ENCODE measurements around the gene EFCAB9. TPM values are rescaled to one million over a fixed set of nuclear protein-coding genes. Genes with fewer than 3 reads are reported as not detected.
A peak's percentile ranks its signal among the peaks of the same experiment; 100 is the strongest.

EFCAB9 gene
- total RNA-seq, 1 donor = not detected

GRCh38 chr5:172171118-172171517 lies 22.9 kb upstream of the EFCAB9 start:
- TF ChIP-seq CTCF (IDR thresholded peaks at IDR 0.05; ENCODE audit: insufficient read depth, low read depth, low read length) = no peak
- no peak for DNase-seq (ENCODE audit: low read depth)

GRCh38 chr5:172172912-172173563 lies 20.9 kb upstream of the EFCAB9 start:
- DNase-seq (ENCODE audit: low read depth) = no peak
- no peak for TF ChIP-seq CTCF (IDR thresholded peaks at IDR 0.05; ENCODE audit: insufficient read depth, low read depth, low read length)
- no peak overlapping the region for H3K4me3 ChIP-seq (ENCODE audit: low read depth, low read length)

More at GRCh38 chr5:172171118-172171517, 22.9 kb upstream of the EFCAB9 start:
- no peak overlapping the region for H3K4me3 ChIP-seq (ENCODE audit: low read depth, low read length)

- H3K4me3 ChIP-seq (ENCODE audit: low read depth, low read length) = no peak overlapping the region
- peak; percentile 65 for DNase-seq (ENCODE audit: low read depth)
- TF ChIP-seq CTCF (IDR thresholded peaks at IDR 0.05; ENCODE audit: insufficient read depth, low read depth, low read length) = no peak
Measured at GRCh38 chr5:172173564-172174153, 20.3 kb upstream of the EFCAB9 start.

- no peak for TF ChIP-seq CTCF (IDR thresholded peaks at IDR 0.05; ENCODE audit: insufficient read depth, low read depth, low read length)
- DNase-seq (ENCODE audit: low read depth) = no peak
- no peak overlapping the region for H3K4me3 ChIP-seq (ENCODE audit: low read depth, low read length)
Measured at GRCh38 chr5:172175263-172175719, 18.7 kb upstream of the EFCAB9 start.

GRCh38 chr5:172177176-172177575 lies 16.8 kb upstream of the EFCAB9 start:
- H3K4me3 ChIP-seq (ENCODE audit: low read depth, low read length) = no peak overlapping the region
- TF ChIP-seq CTCF (IDR thresholded peaks at IDR 0.05; ENCODE audit: insufficient read depth, low read depth, low read length) = no peak
- no peak for DNase-seq (ENCODE audit: low read depth)

- TF ChIP-seq CTCF (IDR thresholded peaks at IDR 0.05; ENCODE audit: insufficient read depth, low read depth, low read length) = no peak
- DNase-seq (ENCODE audit: low read depth) = no peak
- H3K4me3 ChIP-seq (ENCODE audit: low read depth, low read length) = no peak overlapping the region
Measured at GRCh38 chr5:172178301-172178987, 15.5 kb upstream of the EFCAB9 start.

Measured in fibroblast of villous mesenchyme (primary cell).